ENCODE results near the gene PSMD1. TPM values are rescaled to one million over a fixed set of nuclear protein-coding genes. Genes with fewer than 3 reads are reported as not detected.

PSMD1 gene
- total RNA-seq, 1 donor from 2014 or later = 108 TPM

GRCh38 chr2:231069379-231070054 is 12.8 kb downstream of the PSMD1 start:
- Mint-ChIP-seq H3K9me3 (ENCODE audit: low read depth) (no peaks in the 10 kb centered on the region), H3K4me3 (ENCODE audit: unreplicated experiment) (no peak overlapping the region), H3K36me3 (ENCODE audit: low read depth) (peaks cover 24% of the 10 kb centered on the region), H3K27me3 (ENCODE audit: low read depth) (no peaks in the 10 kb centered on the region), H3K27ac (ENCODE audit: unreplicated experiment) (no peak overlapping the region), H3K4me1 (ENCODE audit: low read depth) (no peaks in the 10 kb centered on the region)
- DNase-seq (ENCODE audit: low spot score) = no peak
- TF ChIP-seq CTCF (IDR thresholded peaks at IDR 0.05) = no peak

- TF ChIP-seq CTCF (IDR thresholded peaks at IDR 0.05) = no peak
- H3K36me3 Mint-ChIP-seq (ENCODE audit: low read depth) = peaks cover 41% of the 10 kb centered on the region
- no peaks in the 10 kb centered on the region for H3K4me1 Mint-ChIP-seq (ENCODE audit: low read depth)
These were observed 27.9 kb downstream of the PSMD1 start for GRCh38 chr2:231084565-231084964.

GRCh38 chr2:231088754-231089153 is 32.1 kb downstream of the PSMD1 start:
- TF ChIP-seq CTCF (IDR thresholded peaks at IDR 0.05) = no peak
- Mint-ChIP-seq H3K4me3 (ENCODE audit: unreplicated experiment) (no peak overlapping the region), H3K36me3 (ENCODE audit: low read depth) (peaks cover 36% of the 10 kb centered on the region), H3K27me3 (ENCODE audit: low read depth) (no peaks in the 10 kb centered on the region), H3K27ac (ENCODE audit: unreplicated experiment) (no peak overlapping the region), H3K4me1 (ENCODE audit: low read depth) (no peaks in the 10 kb centered on the region), H3K9me3 (ENCODE audit: low read depth) (no peaks in the 10 kb centered on the region)
- no peak for DNase-seq (ENCODE audit: low spot score)

More at GRCh38 chr2:231084565-231084964, 27.9 kb downstream of the PSMD1 start:
- Mint-ChIP-seq H3K27ac (ENCODE audit: unreplicated experiment) (no peak overlapping the region), H3K9me3 (ENCODE audit: low read depth) (no peaks in the 10 kb centered on the region), H3K27me3 (ENCODE audit: low read depth) (no peaks in the 10 kb centered on the region), H3K4me3 (ENCODE audit: unreplicated experiment) (no peak overlapping the region)
- DNase-seq (ENCODE audit: low spot score) = no peak

- no peak for DNase-seq (ENCODE audit: low spot score)
- Mint-ChIP-seq H3K4me1 (ENCODE audit: low read depth) (no peaks in the 10 kb centered on the region), H3K27ac (ENCODE audit: unreplicated experiment) (no peak overlapping the region), H3K4me3 (ENCODE audit: unreplicated experiment) (no peak overlapping the region), H3K27me3 (ENCODE audit: low read depth) (no peaks in the 10 kb centered on the region), H3K36me3 (ENCODE audit: low read depth) (peaks cover 26% of the 10 kb centered on the region), H3K9me3 (ENCODE audit: low read depth) (no peaks in the 10 kb centered on the region)
- TF ChIP-seq CTCF (IDR thresholded peaks at IDR 0.05) = no peak
These were observed 37.3 kb downstream of the PSMD1 start for GRCh38 chr2:231093933-231094332.

GRCh38 chr2:231094736-231095346 is 38.2 kb downstream of the PSMD1 start:
- no peaks in the 10 kb centered on the region for H3K4me1 Mint-ChIP-seq (ENCODE audit: low read depth)
- H3K9me3 Mint-ChIP-seq (ENCODE audit: low read depth) = no peaks in the 10 kb centered on the region
- H3K36me3 Mint-ChIP-seq (ENCODE audit: low read depth) = peaks cover 28% of the 10 kb centered on the region
- DNase-seq (ENCODE audit: low spot score) = no peak
- no peak overlapping the region for H3K4me3 Mint-ChIP-seq (ENCODE audit: unreplicated experiment)
- no peak for TF ChIP-seq CTCF (IDR thresholded peaks at IDR 0.05)
- no peaks in the 10 kb centered on the region for H3K27me3 Mint-ChIP-seq (ENCODE audit: low read depth)
- no peak overlapping the region for H3K27ac Mint-ChIP-seq (ENCODE audit: unreplicated experiment)
